HG02885 (cell line): ENCODE data around the gene WDR88.
"Not testable (repeated sequence)": the region's sequence is repeated elsewhere in the genome, so short reads cannot be mapped to it uniquely, and the experiment has no call there.

Source experiments
- ATAC-seq: cut with Tn5 transposase; IDR thresholded peaks from one replicate; pipeline ENCODE4 v1.9.1; 2021; ENCODE audit warnings: mild to moderate bottlenecking; ENCODE audit not compliant: unreplicated experiment, poor library complexity

Gene WDR88

GRCh38 chr19:33166037-33166436 lies 34.1 kb downstream of the WDR88 start:
- ATAC-seq = not testable (repeated sequence)

- no peak for ATAC-seq
Observed at GRCh38 chr19:33167438-33167837, 35.5 kb downstream of the WDR88 start.

DNA sequence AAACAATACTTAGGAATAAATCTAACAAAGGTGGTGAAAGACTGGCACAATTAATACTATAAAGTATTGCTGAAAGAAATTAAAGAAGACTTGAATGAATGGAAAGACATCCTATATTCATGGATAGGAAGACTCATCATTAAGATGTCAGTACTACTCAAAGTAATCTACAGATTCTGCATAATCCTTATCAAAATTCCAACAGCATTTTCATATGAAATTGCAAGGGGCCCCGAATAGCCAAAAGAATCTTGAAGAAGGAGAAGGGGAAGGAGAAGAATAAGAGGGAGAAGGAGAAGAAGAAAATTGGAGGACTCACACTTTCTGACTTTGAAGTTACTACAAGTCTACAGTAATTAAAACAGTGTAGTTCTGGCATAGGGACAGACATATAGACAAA lies 36.6 kb downstream of the WDR88 start:
- no peak for ATAC-seq

GRCh38 chr19:33171222-33171795 lies 39.4 kb downstream of the WDR88 start:
- ATAC-seq = no peak

DNA sequence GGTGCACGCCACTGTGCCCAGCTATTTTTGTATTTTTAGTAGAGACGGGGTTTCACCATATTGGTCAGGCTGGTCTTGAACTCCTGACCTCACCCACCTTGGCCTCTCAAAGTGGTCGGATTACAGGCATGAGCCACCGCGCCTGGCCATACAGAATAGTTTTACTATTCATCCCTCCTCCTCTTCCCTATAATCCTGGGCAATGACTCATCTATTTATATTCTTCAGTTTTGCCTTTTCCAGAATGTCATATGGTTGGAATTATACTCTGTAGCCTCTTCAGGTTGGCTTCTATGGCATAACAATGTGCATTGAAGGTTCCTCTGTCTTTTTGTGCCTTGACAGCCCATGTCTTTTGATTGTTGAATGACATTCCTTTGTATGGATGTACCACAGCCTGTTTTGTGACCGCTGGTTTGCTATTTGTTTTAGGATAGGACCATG lies 40.0 kb downstream of the WDR88 start:
- ATAC-seq = no peak

DNA sequence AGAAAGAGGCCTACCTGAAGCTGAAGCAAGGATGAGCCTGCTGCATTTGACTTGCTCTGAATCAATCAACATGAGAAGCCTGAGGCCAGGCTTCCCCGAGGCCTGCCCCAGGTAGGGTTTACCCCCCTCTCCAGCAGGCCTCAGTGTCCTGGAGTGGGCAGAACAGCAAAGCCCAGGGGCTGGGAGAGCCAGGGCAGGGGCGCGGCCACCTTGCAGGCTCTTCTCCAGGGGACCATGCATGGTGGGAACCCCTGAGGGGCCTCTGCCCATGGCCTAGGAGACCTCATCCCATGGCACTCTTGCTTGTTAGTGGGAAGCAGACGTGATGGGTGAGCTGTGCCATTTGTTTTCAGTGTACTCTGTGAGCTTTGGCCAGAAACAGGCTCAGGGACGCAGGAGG lies 42.3 kb downstream of the WDR88 start:
- no peak for ATAC-seq

DNA sequence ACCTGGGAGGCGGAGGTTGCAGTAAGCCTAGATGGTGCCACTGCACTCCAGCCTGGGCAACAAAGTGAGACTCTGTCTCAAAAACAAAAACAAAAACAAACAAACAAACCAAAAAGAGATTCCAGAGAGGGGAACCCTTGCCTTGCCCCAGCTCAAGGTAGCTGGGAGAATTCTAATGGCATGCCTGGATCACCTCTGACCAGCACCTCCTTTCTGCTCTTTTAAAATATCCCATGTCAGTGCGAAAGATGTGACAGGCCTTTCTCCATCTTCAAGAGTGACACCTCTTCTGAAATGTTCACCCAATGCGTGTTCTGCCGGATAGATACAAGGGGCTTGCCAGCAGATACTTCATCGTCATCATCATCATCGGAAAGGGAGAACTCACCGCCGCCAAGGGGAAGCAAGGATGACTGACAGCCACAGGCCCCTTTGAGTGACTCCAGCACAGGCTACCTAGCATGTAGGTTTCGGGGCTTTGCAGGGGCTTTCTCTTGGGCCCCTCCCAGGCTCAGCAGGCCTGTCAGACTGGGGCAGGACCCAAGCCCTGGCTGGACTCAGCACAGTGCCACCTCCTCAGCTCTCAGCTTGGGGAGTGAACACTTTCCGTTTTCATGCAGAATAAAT lies 43.4 kb downstream of the WDR88 start:
- no peak for ATAC-seq

DNA sequence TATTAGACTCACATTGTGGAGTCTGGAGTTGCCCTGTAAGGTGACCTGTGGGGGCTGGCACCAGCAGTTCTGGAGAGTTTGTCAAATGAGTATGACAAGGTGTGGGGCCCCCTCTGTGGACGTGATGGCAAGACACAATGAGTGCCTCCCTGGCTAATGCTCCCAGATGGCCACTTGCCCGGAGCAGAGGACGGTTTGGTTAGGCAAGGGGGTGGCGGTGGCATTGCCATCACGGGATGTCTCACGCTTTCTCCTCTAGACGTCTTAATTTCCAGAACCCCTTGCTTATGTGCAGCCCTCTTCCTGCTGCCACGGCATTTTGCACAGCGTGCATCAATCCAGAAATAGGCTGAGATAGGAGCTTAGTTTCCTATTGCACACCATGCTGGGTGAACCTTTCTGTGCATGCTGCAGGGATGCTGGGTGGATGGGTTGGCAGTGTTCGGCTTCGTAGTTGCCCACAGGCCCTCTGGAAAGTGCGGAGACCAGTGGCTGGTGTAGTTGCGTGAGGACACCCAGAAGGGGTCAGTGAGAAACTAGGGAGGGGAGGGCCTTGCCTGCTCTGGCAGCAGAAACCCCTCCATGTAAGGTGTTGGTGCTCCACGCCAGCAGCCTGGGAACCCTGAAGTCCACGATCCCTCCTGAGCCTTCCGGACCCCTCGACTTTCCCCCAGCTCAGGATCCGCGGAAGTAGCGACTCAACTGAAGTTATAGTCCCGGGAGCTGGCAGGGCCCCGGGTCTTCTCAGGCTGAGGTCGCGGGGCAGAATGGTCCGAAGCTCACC lies 44.2 kb downstream of the WDR88 start:
- peak; percentile 0 for ATAC-seq

- ATAC-seq = peak; percentile 84
Observed at GRCh38 chr19:33176670-33177416, 44.9 kb downstream of the WDR88 start.

DNA sequence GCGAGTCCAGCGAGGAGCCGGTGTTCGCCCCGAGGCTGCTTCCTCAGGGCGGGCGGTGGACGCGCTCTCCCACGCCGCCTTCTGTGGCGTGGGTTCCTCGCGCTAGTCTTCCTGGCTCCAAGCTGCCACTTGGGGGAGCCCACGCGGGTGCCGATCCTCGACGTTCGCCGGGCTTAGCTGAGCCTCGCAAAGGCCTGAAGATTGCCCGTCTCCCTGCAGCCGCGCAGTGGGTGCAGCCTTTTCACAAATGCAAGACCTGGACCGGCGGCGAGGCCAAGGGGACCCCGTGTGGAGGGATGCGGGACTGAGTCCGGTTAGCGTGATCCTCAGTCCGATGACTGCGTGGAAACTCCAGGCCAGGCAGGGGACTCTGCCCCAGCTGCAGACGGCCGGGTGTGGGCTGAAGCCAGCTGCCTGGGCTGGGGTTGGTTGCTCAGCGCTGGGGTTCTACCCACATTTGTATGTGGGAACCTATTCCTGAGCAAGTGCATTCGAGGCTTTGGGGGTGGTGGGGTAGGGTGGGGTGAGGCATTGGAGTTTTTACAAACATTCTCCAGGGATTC lies 45.6 kb downstream of the WDR88 start:
- peak; percentile 26 for ATAC-seq

DNA sequence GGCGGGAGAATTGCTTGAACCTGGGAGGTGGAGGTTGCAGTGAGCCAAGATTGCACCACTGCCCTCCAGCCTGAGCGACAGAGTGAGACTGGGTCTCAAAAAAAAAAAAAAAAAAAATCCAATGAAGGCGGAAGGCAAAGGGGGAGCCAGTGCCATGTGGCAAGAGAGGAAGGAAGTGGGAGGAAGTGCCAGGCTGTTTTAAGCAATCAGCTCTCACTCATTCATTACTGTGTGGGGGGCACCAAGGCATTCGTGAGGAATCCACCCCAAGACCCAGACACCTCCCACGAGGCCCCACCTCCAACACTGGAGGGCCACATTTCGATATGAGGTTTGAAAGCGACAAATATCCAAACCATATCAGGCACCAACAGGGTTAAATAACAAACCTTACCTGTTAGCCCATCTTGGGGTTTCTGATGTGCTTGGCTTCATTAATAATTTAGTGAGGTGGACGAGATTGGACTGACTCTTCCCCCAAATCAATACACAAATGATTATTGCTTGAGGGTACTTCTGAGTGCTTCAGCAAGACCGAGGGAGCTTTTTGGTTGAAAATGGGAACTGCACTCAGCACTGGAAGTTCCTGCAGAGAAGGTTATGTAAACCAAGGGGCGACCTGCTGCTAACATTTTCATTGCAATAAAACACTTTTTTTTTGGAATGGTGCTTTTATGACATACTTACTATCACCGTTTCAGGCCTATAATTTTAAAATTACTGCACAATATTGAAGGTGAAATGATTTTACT lies 54.7 kb downstream of the WDR88 start:
- ATAC-seq = no peak

DNA sequence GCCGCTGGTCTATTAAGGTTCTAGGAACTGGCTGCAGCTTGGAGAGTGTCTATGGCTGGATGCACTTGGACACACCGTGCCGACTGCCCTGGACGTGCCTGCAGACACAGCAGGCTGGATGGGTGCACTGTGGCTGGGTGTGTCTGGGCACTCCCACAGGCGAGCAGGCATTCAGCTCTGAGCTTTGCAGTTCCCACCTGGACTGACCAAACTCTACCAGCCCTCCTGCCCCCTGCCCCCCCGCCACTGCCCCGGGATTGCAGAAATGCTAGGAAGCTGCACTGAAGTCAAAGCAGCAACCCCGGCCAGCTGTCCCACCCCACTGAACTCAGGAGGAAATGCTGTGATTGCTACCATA lies 55.2 kb downstream of the WDR88 start:
- ATAC-seq = no peak

DNA sequence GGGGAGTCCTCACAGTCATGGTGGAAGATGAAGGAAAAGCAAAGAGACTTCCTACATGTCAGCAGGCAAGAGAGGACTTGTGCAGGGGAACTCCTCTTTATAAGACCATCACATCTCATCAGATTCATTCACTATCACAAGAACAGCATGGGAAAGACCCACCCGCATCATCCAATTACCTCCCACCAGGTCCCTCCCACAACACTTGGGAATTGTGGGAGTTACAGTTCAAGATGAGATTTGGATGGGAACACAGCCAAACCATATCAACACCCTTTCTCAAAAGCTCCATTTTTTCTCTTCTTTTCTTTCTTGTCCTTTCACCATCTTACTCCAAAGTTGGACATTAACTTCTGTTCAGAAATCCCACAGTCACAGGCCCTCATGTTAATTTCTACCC lies 57.5 kb downstream of the WDR88 start:
- ATAC-seq = no peak

GRCh38 chr19:33191092-33191491 lies 59.2 kb downstream of the WDR88 start:
- ATAC-seq = not testable (repeated sequence)

GRCh38 chr19:33191501-33191900 lies 59.6 kb downstream of the WDR88 start:
- ATAC-seq = no peak

DNA sequence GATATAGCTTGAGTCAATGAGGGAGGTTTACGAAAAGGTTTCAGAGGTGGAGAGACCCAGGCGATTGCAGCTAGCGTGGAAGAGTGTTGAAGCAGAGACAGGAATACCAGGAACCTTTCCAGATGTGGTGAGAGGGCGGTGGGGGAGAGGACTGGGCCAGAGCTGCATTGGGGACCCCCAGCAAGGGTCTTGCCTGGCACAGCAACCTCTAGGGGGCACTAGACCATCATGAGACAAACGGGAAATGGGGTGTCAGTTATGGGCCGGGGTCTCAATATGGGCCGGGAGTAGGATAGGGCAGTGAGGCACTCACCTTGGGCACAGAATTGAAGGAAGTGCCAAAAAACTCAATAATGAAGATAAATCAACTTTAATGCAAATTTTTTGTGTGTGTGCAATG lies 60.1 kb downstream of the WDR88 start:
- ATAC-seq = no peak

DNA sequence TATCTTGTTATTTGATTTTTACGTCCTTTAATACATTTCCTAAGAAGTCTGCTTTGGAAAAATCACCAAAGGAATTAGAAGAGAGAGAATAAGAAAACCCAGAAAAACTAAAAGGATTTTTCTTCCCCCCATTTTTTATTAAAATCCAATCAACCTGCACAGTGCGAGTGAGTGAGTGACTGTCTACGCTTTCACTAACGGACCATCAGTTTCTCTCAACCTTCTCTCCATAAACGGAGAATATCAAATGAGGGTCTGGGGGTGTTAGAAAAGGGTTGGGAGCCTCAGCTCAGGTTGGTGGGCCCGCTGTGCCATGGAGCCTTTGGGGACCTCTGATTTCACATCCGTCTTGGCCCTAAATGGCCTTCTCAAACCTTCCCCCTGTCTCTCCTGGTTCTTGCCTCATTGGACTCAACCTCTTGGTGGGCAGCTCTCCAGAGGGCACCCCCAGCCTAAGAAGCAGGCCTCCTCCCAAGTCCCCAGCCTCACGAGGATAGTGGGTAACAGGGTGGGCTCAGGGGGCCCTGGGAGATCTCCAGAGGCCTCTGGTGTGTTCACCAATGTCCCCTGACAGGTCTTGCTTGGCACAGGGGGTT lies 61.5 kb downstream of the WDR88 start:
- ATAC-seq = no peak

GRCh38 chr19:33193865-33194362 lies 62.0 kb downstream of the WDR88 start, which contains the start of gene LRP3:
TSS of gene LRP3 (plus strand) at chr19:33194330. CDS start at chr19:33194786, 456 bp downstream.
- ATAC-seq = no peak

DNA sequence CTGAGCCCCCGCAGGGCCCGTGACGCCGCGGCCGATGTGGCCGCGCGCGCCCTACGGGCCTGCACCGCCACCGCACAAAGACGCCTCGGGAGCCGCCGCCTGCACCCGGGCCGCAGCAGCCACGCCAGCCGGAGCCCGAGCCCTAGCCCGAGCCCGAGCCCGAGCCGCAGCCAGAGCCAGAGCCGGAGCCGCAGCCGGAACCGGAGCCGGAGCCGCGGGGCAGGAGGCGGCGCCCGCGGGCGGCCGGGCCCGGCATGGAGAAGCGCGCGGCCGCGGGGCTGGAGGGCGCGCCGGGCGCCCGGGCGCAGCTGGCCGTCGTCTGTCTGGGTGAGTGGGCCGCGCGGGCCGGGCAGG lies 62.6 kb downstream of the WDR88 start:
- no peak for ATAC-seq
